KBM-7 (cell line): ENCODE measurements around the gene MRPL41.
"Not testable (repeated sequence)": the region's sequence is repeated elsewhere in the genome, so short reads cannot be mapped to it uniquely, and the experiment has no call there.

ENCODE experiments used
- DNase-seq: peaks from one replicate; pipeline ENCODE4 v3.0.0-alpha.2; 2015
- in situ Hi-C: fragments of 300-500 bp; cut with MboI; formaldehyde crosslinking; loops from 2 replicates; pipeline ENCODE4 v1.14.3; 2020; ENCODE audit warnings: low sequenced_read_pairs, low pct_unique_long_range_greater_than_20kb, mixed read lengths

The MRPL41 gene

DNA sequence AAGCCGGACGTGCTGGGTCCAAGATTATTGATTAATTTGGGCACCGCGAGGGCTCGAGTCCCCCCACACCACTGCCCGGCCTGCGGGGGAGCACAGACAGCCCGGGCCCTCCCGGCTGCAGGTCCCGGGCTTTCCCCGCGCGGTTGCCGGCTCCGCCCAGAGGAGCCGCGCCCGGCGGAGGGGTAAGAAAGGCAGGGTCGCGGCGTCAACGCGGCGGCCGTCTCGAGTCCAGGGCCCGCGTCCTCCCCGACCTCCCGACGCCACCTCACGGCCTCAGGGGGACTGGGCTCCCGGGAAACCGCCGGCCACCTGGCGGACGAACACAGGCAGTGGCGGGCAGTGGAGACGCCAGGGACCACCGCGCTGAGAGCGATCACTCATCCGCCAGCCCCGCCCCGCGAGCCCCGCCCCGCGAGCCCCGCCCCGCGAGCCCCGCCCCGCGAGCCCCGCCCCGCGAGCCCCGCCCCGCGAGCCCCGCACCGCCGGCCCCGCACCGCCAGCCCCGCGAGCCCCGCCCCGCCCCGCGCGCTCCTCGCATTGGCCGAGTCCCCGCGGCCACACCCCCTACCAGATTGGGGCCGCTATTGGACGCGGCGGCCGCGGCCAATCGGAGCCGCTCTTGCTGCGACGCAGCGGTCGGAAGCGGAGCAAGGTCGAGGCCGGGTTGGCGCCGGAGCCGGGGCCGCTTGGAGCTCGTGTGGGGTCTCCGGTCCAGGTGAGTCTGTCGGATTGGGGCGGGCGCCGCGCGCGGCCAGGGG lies at the start of gene MRPL41:
MRPL41 (plus strand) TSS at position 616 of the 758 bp plus-strand sequence. CDS start 203 bp downstream, outside the sequence.
- in situ Hi-C loops = no loop called here
- peak; percentile 89 for DNase-seq

DNA sequence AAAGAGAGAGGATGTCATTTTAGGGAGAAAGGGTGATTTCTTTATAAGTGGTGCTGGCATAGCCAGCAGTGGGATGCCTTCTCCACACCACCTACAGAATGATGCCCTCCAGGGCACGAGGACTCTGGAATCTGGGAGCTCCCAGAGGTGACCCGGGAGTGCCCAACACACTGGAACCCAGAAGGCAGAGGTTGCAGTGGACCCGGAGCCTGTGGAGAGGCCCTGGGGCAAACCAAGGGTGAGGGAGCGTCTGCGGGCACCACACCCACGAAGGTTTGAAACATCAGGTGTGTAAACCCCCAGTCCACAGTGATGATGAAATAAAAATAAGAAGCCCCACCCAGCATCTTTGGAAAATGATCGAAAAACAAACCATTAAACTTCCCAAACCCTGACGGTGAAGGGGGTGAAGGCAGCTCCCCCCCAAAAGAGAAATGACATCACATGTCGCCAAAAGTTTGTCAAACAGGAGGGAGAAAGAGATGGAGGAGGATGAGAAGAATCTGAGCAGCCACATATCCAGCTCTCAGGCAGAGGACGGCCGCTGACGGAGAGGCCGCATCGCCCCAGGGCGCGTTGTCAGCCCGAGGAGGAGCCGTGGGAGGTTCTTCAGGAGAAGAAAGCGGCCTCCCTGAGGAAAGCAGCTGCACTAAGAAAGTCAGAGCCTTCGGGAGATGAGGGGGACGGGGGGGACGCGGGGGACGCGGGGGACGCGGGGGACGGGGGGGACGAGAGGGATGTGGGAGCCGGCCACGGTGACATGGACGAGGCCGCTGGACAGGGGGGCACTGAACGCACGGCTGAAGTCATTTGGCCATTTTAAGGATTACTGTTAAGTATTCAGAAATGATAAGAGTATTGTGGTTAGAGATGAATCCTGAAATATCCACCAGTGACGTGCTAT lies 49.4 kb upstream of the MRPL41 start:
- no peak for DNase-seq
- in situ Hi-C loops = no loop called here

DNA sequence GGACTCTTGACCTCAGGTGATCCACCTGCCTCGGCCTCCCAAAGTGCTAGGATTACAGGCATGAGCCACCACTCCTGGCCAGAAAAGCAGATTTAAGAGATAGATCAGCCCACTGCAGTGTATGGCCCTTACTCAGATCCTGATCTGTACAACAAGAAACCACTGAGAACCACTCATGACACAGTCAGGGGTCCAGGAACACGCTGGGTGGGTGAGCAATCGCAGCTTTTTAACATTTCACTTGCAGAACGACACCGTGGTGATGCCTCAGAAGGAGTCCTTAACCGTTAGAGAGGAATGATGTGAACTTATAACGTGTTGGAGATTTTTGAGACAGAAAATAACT lies 47.3 kb upstream of the MRPL41 start:
- DNase-seq = no peak
- in situ Hi-C loops = no loop called here

DNA sequence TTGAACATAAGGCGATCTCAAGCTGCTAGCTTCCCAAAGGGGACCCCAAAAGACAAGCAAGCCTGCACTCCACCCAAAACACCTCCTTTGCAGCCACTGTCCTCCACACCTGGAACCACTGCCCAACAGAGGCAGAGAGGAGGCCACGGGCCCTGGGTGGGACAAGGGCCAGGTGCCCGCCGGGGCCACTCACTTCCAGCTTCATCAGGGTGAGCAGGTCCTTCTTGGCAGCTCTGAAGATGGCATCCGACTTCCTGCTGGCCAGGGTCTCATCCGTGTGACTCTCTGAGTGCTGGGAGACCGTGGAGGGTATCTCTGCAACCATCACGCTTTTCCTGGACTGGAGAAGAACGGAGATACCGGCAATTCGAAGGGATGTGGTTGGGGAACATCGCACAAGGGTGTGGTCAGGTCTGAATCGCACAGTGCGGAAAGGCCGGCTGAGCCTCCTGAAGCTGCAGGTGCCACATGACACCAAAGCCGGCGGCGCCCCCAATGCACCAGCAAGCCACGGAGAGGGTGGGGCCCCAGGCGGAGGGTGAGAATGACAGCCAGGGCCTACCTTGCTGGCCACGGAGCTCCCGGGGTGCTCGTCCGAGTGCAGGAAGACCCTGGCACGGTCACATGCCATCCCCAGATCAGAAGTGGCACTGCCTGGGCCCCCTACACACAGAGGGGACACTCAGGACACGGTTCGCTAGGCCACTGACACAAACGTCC lies 46.1 kb upstream of the MRPL41 start:
- DNase-seq = no peak
- in situ Hi-C loops = no loop called here

DNA sequence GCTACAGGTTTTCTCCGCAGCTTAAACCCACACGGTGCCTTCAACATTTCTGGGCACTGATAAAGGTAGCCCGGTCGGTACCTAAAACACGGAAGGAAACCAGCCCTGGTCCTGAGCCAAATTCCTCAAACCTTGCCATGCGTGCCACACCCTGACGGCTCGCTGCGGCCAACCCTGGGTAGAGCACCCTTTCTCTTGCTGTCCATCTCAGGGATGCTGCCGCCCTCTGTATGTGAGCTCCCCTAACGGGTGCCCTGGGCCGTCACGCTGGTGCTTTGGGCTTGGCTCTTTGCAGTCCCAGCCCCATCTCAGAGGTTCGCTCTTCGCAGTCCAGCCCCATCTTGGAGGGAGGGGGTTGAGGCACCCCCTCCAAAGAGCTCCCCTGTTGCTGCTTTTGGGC lies 45.4 kb upstream of the MRPL41 start:
- DNase-seq = no peak
- in situ Hi-C loops = no loop called here

DNA sequence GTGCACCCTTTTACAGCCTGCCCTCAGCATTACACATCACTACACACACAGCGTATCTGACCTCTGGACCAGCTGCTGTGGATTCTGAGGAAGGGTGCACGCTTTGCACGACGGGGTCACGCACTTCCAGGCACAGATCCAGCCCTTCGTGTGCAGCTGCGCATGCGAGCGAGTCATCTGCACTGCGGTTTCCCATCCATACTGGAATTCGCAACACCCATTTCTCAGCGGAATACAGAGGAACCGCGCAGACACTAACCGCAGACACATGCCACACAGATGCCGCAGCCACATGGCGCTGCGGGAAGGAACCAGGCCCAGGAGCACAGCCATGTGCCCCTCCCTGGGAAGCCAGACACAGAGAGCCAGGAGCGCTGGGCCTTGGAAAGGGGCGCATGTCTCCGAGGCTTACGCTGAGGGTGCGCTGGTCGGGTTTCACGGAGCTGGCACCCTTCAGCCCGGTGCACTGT lies 44.9 kb upstream of the MRPL41 start:
- in situ Hi-C loops = no loop called here
- DNase-seq = no peak

DNA sequence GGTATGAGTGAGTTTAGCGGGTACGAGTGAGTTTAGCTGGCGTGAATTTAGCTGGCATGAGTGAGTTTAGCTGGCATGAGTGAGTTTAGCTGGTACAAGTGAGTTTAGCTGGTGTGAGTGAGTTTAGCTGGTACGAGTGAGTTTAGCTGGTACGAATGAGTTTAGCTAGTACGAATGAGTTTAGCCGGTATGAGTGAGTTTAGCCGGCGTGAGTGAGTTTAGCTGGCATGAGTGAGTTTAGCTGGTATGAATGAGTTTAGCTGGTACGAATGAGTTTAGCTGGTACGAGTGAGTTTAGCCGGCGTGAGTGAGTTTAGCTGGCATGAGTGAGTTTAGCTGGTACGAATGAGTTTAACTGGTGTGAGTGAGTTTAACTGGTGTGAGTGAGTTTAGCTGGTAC lies 42.5 kb upstream of the MRPL41 start:
- in situ Hi-C loops = no loop called here

DNA sequence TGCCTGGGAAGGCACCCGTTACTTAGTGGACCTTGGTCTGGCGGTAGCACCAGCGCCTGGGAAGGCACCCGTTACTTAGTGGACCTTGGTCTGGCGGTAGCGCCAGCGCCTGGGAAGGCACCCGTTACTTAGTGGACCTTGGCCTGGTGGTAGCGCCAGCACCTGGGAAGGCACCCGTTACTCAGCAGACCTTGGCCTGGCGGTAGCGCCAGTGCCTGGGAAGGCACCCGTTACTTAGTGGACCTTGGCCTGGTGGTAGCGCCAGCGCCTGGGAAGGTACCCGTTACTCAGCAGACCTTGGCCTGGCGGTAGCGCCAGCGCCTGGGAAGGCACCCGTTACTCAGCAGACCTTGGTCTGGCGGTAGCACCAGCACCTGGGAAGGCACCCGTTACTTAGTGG lies 40.6 kb upstream of the MRPL41 start:
- in situ Hi-C loops, DNase-seq: not testable (repeated sequence)

More for the DNA sequence above, 42.5 kb upstream of the MRPL41 start:
- DNase-seq = no peak

DNA sequence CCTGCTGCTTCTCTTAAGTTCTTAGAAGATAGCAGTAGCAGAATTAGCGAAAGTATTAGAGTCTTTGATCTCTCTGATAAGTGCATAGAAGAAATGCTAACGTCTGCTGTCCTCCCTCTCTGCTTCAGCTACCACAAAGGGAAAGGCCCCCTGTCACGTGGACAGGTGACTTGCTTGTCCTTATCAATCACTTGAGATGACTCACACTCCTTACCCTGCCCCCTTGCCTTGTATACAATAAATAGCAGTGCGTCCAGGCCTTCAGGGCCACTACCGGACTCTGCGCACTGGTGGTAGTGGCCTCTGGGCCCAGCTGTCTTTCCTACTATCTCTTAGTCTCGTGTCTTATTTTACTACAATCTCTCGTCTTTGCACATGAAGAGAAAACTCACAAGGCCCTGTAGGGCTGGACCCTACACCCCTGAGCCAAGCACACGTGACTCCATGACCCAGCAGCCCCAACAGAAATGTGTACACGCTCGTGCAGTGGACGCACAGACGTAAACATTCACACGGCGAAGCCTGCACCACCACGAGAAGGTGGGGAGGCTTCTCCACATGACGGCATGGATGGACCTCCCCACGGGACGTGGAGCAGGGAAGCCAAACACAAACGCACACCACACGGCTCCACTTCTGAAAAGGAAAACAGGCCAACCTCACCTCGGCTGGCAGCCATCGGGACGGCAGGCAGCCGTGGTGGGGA lies 39.8 kb upstream of the MRPL41 start:
- in situ Hi-C loops = no loop called here
- DNase-seq = no peak

DNA sequence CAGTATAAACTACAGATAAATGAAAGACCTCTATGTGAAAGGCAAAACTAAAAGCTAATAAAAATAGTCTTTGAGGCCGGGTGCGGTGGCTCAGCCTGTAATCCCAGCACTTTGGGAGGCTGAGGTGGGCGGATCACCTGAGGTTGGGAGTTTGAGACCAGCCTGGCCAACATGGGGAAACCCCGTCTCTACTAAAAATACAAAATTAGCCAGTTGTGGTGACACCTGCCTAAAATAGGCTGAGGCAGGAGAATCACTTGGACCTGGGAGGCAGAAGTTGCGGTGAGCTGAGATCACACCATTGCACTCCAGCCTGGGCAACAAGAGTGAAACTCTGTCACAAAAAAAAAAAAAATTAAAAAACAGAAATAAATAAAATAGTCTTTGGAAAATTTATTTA lies 38.5 kb upstream of the MRPL41 start:
- DNase-seq, in situ Hi-C loops: not testable (repeated sequence)

DNA sequence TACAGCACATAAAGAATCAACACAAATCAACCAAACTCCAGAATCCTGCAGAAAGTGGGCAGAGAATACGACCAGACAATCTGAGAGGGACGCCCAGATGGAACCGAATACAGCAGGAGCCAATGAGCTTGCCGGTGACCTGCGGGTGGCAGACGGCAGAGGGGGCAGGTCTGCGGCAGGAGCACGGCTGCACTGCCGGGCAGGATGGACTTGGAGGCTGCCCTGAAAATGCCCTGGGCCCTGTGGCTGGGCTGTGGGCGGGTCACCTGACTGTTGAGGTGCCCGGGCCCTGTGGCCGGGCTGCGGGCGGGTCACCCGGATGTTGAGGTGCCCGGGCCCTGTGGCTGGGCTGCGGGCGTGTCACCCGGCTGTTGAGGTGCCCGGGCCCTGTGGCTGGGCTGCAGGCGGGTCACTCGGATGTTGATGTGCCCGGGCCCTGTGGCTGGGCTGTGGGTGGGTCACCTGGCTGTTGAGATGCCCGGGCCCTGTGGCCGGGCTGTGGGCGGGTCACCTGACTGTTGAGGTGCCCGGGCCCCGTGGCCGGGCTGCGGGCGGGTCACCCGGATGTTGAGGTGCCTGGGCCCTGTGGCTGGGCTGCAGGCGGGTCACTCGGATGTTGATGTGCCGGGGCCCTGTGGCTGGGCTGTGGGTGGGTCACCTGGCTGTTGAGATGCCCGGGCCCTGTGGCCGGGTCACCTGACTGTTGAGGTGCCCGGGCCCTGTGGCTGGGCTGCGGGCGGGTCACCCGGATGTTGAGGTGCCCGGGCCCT lies 37.7 kb upstream of the MRPL41 start:
- DNase-seq, in situ Hi-C loops: not testable (repeated sequence)

DNA sequence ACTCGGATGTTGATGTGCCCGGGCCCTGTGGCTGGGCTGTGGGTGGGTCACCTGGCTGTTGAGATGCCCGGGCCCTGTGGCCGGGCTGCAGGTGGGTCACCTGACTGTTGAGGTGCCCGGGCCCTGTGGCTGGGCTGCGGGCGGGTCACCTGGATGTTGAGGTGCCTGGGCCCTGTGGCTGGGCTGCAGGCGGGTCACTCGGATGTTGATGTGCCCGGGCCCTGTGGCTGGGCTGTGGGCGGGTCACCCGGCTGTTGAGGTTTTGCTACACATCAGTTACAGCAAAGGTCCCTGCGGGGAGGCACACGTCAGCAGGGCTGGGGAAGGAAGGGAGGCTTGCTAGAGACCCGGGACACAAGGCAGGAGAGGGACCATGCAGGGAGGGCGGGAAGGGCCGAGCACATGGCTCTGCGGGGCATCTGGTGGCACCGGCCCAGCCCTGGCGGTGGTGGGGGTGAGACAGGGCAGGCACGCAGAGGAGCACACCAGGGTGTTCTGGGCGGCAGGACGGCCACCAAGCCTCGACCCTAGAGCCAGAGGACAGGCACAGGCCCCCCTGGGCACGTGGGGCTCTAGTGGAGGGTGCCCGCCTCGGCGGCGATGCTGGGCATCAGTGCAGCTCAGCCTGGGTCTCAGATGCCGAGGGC lies 36.9 kb upstream of the MRPL41 start:
- in situ Hi-C loops = no loop called here
- no peak for DNase-seq

DNA sequence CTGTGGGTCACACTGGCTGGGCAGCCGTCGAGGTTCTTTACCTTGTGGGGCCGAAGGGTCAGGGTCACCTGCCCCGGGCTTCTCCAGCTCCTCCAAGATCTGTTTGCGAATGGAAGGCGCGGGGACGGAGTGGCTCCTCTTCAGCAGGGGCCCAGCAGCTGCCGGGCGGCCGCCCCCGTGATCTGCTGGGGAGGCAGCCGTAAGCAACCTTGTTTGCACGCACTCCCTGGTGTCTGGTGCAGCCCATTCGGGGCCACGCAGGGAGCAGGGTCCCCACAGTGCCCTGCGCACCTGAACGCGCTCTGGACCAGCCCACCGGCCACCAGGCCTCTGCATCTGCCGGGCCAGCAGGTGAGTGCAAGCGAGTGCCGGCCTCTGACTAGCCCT lies 36.3 kb upstream of the MRPL41 start:
- in situ Hi-C loops = no loop called here
- no peak for DNase-seq

DNA sequence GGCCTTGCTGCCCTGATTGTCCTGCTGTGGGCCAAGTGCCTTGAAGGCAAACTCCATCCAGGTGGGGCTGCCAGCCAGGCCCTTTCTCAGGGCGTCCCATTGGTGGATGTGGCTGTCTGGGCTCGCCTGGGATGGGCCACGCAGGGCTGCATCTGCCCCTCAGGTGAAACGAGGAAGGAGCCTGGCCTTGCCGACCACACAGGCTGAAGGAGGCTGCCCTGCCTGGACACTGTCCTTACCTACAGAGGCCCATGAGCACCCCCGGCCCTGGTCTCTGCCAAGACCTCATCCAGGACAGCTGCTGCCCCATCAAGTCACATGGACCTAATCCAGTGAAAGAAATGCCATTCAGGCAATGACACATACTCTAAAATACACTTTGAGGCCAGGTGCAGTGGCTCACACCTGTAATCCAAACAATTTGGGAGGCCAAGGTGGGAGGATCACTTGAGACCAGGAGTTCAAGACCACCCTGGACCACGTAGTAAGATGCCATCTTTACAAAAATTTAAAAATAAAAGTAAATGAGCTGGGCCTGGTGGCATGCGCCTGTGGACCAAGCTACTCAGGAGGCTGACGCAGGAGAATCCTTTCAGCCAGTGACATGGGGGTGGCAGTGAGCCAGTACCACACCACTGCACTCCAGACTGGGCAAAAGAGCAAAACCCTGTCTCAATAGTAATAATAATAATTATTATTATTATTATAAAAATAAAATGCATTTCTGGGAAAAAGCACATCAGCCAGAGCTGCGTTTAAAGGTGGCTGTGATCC lies 35.3 kb upstream of the MRPL41 start:
- in situ Hi-C loops = no loop called here
- DNase-seq = no peak

DNA sequence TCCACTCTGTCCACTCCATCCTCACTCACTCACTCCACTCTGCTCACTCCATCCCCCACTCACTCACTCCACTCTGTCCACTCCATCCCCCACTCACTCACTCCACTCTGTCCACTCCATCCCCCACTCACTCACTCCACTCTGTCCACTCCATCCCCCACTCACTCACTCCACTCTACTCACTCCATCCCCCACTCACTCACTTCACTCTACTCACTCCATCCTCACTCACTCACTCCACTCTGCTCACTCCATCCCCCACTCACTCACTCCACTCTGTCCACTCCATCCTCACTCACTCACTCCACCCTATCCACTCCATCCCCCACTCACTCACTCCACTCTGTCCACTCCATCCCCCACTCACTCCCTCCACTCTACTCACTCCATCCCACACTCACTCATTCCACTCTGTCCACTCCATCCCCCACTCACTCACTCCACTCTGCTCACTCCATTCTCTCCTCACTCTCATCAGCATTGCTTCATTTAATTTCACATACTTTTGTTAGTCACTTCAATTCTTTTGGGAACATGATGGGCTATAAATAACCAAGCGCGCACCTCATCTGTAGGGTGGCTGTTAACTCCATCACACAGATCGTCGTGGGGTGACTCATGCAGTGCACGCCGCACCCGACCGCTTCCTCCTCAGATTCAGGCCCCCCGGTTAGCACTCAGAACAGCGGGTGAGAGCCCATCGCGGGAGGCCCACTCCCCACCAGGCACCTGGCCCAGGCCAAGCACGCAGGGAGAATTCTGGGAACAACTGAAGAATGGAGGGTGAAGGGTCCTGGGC lies 32.8 kb upstream of the MRPL41 start:
- DNase-seq, in situ Hi-C loops: not testable (repeated sequence)

DNA sequence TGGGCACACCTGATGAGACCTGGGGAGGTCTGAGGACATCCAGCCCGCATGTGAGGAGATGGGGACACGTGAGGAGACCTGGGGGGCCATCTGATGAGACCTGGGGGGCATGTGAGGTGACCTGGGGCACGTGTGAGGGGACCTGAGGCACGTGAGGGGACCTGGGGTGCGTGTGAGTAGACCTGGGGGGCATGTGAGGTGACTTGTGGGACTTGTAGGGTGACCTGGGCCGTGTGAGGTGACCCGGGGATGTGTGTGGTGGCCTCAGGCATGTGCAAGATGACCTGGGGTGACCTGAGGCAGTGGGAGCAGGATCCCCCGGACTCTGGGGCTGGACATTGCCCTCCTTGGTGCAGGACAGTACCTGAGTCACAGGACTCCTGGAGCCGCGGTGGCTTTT lies 32.1 kb upstream of the MRPL41 start:
- no peak for DNase-seq
- in situ Hi-C loops = no loop called here
